ENCODE data around the gene BSN. TPM values are rescaled to one million over a fixed set of nuclear protein-coding genes. Genes with fewer than 3 reads are reported as not detected.
A peak's percentile ranks its signal among the peaks of the same experiment; 100 is the strongest.

The BSN gene
- total and polyA plus RNA-seq, 2 experiments from 2014 or later = 1.2 to 2.1 TPM

- Histone ChIP-seq H3K27me3 (no peaks in the 10 kb centered on the region), H3K9me3 (ENCODE audit: low read depth) (no peaks in the 10 kb centered on the region), H3K4me3 (no peak overlapping the region), H3K27ac (no peak overlapping the region), H3K4me1 (ENCODE audit: low read depth) (no peaks in the 10 kb centered on the region), H3K36me3 (no peaks in the 10 kb centered on the region)
- TF ChIP-seq CTCF (IDR thresholded peaks at IDR 0.05; ENCODE audit: low read depth, low read length) = no peak
- DNase-seq (ENCODE audit: low read depth in 1 of 2, low spot score in 1 of 2) = no peak
Measured at GRCh38 chr3:49610666-49611280, 56.5 kb downstream of the BSN start.

DNA sequence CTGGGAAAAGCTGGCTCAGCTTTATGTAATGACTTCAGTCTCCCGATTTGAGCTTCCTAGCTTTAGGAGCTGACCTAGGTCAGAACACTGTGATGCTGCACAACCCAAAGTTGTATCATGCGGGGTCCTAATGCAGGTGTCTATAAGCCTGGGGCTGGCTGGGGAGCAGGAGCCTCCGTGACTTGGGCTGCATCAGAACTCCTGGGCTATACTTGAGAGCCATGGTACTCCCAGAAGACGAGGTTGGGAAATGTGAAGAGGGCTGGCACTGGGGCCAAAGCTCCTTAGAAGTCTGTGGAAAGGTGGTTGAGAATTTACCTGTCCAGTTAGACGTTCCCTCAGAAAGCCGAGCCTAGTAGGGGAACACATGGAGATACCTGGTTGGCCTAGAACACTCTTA lies 57.0 kb downstream of the BSN start:
- DNase-seq (ENCODE audit: low read depth in 1 of 2, low spot score in 1 of 2) = no peak
- H3K27ac ChIP-seq = no peak overlapping the region
- no peaks in the 10 kb centered on the region for H3K27me3 ChIP-seq
- no peaks in the 10 kb centered on the region for H3K36me3 ChIP-seq
- no peaks in the 10 kb centered on the region for H3K9me3 ChIP-seq (ENCODE audit: low read depth)
- no peak overlapping the region for H3K4me3 ChIP-seq
- no peak for TF ChIP-seq CTCF (IDR thresholded peaks at IDR 0.05; ENCODE audit: low read depth, low read length)
- H3K4me1 ChIP-seq (ENCODE audit: low read depth) = no peaks in the 10 kb centered on the region

- TF ChIP-seq CTCF (IDR thresholded peaks at IDR 0.05; ENCODE audit: low read depth, low read length) = no peak
- Histone ChIP-seq H3K27me3 (no peaks in the 10 kb centered on the region), H3K27ac (no peak overlapping the region), H3K9me3 (ENCODE audit: low read depth) (no peaks in the 10 kb centered on the region), H3K4me1 (ENCODE audit: low read depth) (no peaks in the 10 kb centered on the region), H3K4me3 (no peak overlapping the region), H3K36me3 (no peaks in the 10 kb centered on the region)
- peak in 1 of 2 donors; percentile 12 for DNase-seq (ENCODE audit: low read depth in 1 of 2, low spot score in 1 of 2)
Measured at GRCh38 chr3:49611719-49612118, 57.4 kb downstream of the BSN start.

- Histone ChIP-seq H3K4me1 (ENCODE audit: low read depth) (no peaks in the 10 kb centered on the region), H3K27ac (no peak overlapping the region), H3K36me3 (no peaks in the 10 kb centered on the region), H3K27me3 (no peaks in the 10 kb centered on the region), H3K9me3 (ENCODE audit: low read depth) (no peaks in the 10 kb centered on the region), H3K4me3 (no peak overlapping the region)
- no peak for TF ChIP-seq CTCF (IDR thresholded peaks at IDR 0.05; ENCODE audit: low read depth, low read length)
- DNase-seq (ENCODE audit: low read depth in 1 of 2, low spot score in 1 of 2) = no peak
Measured at GRCh38 chr3:49614936-49615335, 60.7 kb downstream of the BSN start.

- Histone ChIP-seq H3K27ac (no peak overlapping the region), H3K27me3 (no peaks in the 10 kb centered on the region), H3K9me3 (ENCODE audit: low read depth) (no peaks in the 10 kb centered on the region), H3K4me1 (ENCODE audit: low read depth) (no peaks in the 10 kb centered on the region), H3K36me3 (no peaks in the 10 kb centered on the region), H3K4me3 (no peak overlapping the region)
- no peak for DNase-seq (ENCODE audit: low read depth in 1 of 2, low spot score in 1 of 2)
- no peak for TF ChIP-seq CTCF (IDR thresholded peaks at IDR 0.05; ENCODE audit: low read depth, low read length)
Measured at GRCh38 chr3:49616061-49616460, 61.8 kb downstream of the BSN start.
